Measurements from ENCODE around the gene STAT4.

DNA sequence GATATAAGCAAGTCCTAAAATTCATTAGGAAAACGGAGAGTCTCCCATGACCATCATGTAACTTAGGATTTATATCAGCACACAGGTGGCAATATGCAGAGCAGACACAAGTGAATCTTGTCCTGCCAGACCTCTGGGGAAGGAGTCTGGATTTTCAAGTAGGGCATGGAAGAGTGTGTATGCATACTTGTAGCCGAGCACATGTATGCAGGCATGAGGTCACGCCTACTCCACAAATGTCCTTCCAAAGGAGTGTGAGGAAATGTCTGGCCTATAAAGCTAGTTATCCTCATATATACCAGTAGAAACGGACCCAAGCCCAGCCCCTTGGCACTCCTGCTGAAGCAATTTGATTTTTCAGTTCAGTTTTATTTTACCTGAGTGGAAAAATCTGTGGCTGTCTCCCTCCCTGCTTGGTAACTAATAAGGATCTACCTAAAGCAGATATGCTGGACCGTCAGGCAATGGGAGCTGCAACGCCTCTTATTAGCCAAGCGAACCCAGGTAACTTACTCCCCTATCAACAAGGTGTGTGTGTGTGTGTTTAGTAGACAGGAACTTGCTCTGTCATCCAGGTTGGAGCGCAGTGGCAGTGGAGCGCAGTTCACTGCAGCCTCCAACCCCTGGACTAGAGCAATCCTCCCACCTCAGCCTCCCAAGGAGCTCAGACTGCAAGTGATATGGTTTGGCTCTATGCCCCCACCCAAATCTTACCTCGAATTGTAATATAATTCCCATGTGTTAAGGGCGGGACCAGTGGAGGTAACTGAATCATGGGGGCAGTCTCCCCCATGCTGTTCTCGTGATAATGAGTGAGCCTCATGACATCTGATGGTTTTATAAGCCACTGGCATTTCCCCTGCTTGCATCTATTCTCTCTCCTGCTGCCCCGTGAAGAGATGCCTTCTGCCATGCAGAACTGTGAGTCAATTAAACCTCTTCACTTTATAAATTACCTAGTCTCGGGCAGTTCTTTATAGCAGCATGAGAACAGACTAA is 139.6 kb downstream of the STAT4 start:
- TF ChIP-seq CTCF (IDR thresholded peaks at IDR 0.05), result no peak
- TF ChIP-seq POLR2A (IDR thresholded peaks at IDR 0.05), result no peak

Data from thyroid gland (tissue), 4 donors.